ENCODE data around the gene FAM81A.

Gene FAM81A

GRCh38 chr15:59540654-59541053, 102.7 kb downstream of the FAM81A start:
- no peak for DNase-seq (ENCODE audit: low read depth, low spot score)

DNA sequence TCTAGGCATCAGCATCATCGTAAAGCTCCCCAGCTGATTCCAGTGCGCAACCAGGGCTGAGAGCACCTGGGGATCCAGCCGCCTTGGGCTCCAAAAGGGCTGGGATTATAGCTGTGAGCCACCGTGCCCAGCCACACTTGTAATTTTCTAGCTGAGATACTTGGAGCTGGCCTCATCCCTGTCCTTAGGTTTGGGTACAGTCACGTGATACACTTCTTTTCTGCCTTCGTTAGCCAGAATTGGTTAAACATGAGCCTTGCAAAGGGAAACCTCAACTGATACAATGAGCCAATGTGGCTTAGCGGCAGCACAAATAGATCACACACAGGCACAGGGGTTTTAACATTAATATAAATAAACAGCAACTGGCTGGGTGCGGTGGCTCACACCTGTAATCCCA, 103.8 kb downstream of the FAM81A start:
- DNase-seq (ENCODE audit: low read depth, low spot score), result no peak

GRCh38 chr15:59543721-59544547, 105.9 kb downstream of the FAM81A start:
- DNase-seq (ENCODE audit: low read depth, low spot score), result no peak

DNA sequence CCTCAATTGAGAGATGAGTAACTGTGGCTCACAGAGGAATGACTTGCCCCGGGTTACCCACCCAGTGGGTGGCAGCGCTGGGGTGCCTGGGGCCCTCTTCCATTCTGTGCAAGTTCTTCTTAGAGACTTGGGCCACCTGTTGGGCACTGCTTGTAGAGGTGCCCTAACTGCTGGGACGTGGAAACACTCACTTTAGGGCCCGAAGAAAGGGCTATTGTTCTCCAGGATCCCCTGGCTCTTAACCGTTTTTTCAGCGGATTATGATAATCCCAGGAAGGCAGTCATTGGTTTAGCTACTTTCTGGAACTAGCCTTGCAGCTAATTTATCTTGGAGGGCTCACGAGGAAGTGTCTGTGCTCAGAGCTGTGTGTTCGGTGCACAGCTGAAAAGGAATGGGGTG, 107.6 kb downstream of the FAM81A start:
- DNase-seq (ENCODE audit: low read depth, low spot score), result no peak

DNA sequence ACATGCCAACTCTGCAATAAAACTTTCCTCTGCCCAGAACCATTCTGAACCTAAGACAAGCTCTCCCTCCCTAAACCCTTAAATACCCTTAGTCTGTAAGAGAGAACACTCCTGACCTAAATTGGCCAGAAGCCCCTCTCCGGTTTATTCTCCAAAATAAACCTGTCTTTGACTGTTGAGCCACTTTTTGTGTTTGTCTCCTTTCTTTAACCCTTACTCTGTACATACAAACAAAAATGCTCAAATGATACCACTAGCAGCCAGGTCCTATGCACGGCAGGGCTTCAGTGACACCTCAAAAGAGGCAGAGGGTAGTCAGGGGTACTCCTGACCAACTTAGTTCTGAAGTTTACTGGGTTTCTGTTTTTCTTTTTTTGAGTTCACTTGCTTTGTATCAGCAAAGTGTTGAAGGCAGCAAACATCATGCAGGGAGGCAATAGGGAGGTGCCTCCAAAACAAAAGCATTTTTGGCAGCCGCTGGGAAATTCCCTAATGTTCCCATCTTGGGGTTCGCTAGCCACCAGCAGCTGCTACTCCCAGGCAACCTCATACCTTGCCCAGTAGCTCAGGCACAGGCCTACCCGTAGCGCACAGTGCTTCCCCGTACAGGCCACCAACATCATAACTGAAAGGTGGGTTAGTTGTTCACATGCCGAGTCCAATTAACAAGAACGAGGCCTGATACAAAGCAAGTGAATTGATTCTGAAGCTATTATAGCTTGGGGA, 110.7 kb downstream of the FAM81A start:
- DNase-seq (ENCODE audit: low read depth, low spot score), result no peak

GRCh38 chr15:59549301-59550185, 111.6 kb downstream of the FAM81A start:
- peak; percentile 88 for DNase-seq (ENCODE audit: low read depth, low spot score)

GRCh38 chr15:59550530-59550929, 112.5 kb downstream of the FAM81A start:
- DNase-seq (ENCODE audit: low read depth, low spot score), result no peak

GRCh38 chr15:59550956-59551355, 113.0 kb downstream of the FAM81A start:
- DNase-seq (ENCODE audit: low read depth, low spot score), result no peak

DNA sequence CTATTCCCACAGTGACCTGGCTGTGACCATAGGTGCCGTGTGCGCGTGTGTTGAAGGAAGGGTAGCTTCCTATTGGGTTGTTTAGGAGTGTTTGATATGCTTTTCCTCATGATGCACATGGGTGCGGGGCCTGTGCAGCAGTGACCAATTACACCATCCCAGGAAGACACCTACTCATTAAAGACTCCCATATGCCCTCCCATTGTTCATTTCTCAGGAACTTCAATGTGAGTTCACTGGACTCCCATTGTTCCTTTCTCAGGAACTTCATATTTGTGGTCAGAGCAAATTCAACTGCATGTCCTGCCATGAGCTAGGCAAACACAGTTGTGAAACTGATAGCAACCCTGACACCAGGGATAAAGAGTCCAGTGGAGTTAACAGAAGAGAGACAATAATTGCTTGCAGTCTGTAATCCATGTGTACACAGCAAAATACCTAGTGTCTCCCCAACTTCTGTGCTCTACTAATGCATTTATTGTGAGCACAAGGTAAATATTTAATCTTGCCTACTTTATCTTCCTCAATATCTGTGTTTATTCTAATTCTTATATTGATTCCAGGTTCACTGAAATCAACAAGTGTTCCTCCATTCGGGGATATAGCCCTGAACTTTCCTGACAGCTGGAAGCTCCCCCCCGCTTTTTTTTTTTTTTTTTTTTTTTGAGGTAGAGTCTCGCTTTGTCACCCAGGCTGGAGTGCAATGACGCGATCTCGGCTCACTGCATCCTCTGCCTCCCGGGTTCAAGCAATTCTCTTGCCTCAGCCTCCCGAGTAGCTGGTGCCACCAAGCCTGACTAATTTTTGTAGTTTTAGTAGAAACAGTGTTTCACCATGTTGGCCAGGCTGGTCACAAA, 116.1 kb downstream of the FAM81A start:
- no peak for DNase-seq (ENCODE audit: low read depth, low spot score)

DNA sequence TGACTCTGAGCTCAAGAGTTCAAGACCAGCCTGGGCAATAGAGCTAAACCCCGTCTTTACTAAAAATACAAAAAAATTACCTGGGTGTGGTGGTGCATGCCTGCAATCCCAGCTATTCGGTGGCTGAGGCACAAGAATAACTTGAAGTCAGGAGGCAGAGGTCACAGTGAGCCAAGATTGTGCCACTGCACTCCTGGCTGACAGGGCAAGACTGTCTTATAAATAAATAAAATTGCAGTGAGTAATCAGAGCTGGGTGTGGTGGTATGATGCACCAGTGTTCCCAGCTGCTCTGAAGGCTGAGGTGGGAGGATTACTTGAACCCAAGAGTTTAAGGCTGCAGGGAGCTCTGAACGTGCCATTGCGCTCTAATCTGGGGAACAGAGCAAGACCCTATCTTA, 117.7 kb downstream of the FAM81A start:
- DNase-seq (ENCODE audit: low read depth, low spot score), result no peak

- DNase-seq (ENCODE audit: low read depth, low spot score), result no peak
These were observed 118.4 kb downstream of the FAM81A start for GRCh38 chr15:59556380-59556779.

DNA sequence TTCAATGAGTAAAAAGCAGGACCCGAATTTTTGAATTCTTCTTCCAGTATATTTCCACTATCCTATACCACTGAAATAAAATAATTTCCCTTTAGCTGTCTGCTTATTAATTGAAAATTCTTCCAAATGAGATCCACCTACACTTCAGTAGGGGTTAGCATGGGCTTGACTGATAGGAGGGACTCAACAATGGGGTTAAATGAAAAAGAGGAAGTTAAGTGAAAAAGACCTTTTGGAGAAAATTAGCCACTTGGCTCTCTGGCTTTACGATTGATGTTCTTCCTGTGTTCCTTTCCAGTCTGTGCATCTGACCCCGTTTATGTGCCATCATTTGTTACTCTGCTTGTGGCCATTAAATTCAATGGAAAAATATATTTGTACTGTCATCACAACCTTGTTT, 119.6 kb downstream of the FAM81A start:
- no peak for DNase-seq (ENCODE audit: low read depth, low spot score)

DNA sequence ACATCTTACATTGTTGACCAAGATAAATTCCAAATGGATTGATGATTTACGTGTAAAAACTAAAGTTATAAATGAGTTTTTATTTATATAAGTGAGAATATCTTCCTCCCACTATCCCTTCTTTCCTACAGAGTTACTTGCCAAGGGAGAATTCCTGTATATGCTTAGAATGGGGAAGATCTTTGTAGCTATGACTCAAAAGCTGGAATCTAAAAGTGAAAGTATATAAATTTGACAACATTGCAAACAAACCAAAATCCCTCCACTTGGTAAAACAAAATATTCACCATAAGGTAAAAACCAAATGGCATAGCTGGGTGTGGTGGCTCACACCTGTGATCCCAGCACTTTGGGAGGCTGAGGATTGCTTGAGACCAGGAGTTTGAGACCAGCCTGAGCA, 120.9 kb downstream of the FAM81A start:
- no peak for DNase-seq (ENCODE audit: low read depth, low spot score)

GRCh38 chr15:59561547-59561946, 123.6 kb downstream of the FAM81A start:
- DNase-seq (ENCODE audit: low read depth, low spot score), result no peak

DNA sequence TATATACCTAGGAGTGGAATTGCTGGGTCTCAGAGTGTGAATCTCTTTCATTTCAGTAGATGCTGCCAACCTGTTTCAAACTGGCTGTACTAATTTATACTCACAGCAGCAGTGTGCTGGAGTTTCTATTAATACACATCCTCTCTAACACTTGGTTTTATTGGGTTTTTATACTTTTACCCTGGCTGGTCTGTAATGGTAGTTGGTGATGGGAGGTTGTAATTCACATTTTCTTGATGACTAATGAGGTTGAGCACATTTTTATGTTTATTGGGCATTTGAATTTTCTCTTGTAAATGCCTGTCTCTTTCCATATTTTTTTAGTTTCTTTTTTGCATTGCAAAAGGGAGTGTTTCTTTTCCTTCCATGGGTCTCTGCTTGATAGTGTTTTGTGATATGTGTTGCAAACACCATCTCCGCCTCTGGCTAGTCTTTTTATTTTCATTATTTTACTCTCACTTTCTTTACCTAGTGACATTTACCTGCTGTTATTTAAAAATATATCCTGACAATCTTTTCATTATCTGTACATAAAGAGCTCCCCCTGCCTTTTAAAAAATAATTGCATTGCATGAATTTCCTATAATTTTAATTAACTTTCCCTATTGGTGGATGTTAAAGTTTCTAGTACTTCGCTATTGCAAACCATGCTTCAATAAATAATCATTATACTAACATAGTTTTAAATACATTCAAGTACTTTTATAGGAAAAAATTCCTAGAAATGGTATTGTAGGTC, 124.6 kb downstream of the FAM81A start:
- no peak for DNase-seq (ENCODE audit: low read depth, low spot score)

GRCh38 chr15:59565299-59565698, 127.3 kb downstream of the FAM81A start:
- no peak for DNase-seq (ENCODE audit: low read depth, low spot score)

- DNase-seq (ENCODE audit: low read depth, low spot score), result no peak
These were observed 129.3 kb downstream of the FAM81A start for GRCh38 chr15:59567324-59567723.

DNA sequence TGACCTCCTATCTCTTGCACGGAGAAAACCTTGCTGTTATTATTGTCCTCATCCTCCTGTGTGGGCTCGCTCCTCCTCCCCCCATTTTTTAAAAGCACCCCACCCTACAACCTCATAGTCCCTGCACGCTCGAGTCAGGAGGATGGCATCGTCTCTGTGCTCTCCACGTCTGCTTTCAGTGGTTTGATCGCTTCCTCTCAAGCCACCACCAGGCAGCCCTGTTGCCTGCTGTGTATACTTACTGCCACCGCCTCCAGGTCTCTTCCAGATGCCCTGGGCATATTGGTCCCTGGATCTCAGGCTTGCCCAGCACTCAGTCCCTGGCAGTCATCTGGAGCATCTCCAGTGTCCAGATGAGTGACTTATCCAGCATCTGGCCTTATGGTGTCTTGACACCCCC, 131.5 kb downstream of the FAM81A start:
- DNase-seq (ENCODE audit: low read depth, low spot score), result no peak

DNA sequence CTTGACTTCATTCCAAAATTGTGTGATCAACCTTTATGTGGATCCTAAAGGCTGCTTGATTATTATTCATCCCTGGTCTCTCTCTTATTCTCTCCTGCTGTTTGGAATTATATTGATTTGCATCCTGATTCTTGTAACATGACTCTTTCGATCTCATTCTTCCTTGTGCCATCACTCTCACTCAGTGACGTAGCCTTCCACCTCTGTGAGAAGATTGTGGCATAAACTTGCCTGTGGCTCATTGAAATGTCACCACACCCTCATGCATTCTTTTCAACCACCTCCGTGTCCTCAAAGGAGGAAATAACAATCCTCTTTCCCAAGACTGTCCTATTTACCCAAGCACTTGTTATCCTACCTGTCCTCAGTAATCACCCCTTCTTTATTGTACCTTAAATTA, 132.3 kb downstream of the FAM81A start:
- no peak for DNase-seq (ENCODE audit: low read depth, low spot score)

- DNase-seq (ENCODE audit: low read depth, low spot score), result no peak
These were observed 133.6 kb downstream of the FAM81A start for GRCh38 chr15:59571606-59572005.

All from ELF-1 (cell line).